ENCODE results near the gene LIX1L. TPM values are rescaled to one million over a fixed set of nuclear protein-coding genes. Genes with fewer than 3 reads are reported as not detected.
"Not testable (repeated sequence)": the region's sequence is repeated elsewhere in the genome, so short reads cannot be mapped to it uniquely, and the experiment has no call there.

Gene LIX1L
- total and polyA plus RNA-seq, 2 donors (not counting 1 experiment from before 2014, with no cell fraction given) = 14.2 to 63.3 TPM

GRCh38 chr1:145927063-145927886 is 30.5 kb downstream of the LIX1L start, which contains the start of gene RBM8A:
Gene RBM8A, minus strand, starts transcription at chr1:145927484. Its CDS starts 58 bp downstream, at chr1:145927426.
- Histone ChIP-seq H3K4me1 (ENCODE audit: control insufficient read depth, extremely low read depth, insufficient read depth, low read length) (no peaks in the 10 kb centered on the region), H3K79me2 (ENCODE audit: control insufficient read depth, insufficient read depth, low read length) (peaks cover 10% of the 10 kb centered on the region), H4K20me1 (ENCODE audit: control insufficient read depth, extremely low read depth, insufficient read depth, low read length) (no peaks in the 10 kb centered on the region), H3K4me3 (replicated peaks in 1 of 4; ENCODE audit: control extremely low read depth in 1 of 4, insufficient read depth in 1 of 4, low read depth in 3 of 4, low read length in 4 of 4) (peak within 1 kb of the TSS; percentile 72 to 98 (median 92)), H3K9ac (ENCODE audit: insufficient read depth, low read length) (peak within 1 kb of the TSS; percentile 88), H3K27me3 (ENCODE audit: control insufficient read depth, insufficient read depth, low read length) (no peaks in the 10 kb centered on the region), H3K36me3 (ENCODE audit: control insufficient read depth, insufficient read depth, low read length) (no peaks in the 10 kb centered on the region), H3K9me3 (ENCODE audit: control insufficient read depth, insufficient read depth, low read depth, low read length) (no peaks in the 10 kb centered on the region), H2AFZ (ENCODE audit: low read length) (peak within 1 kb of the TSS; percentile 45), H3K27ac (ENCODE audit: insufficient read depth, low read length) (peak within 1 kb of the TSS; percentile 97), H3K4me2 (ENCODE audit: extremely low read depth, insufficient read depth, low read length) (peak within 1 kb of the TSS; percentile 94)
- peak; percentile 98 to 99 for DNase-seq (ENCODE audit: low read depth in 2 of 2)
- TF ChIP-seq CTCF (conservative IDR thresholded peaks at IDR 0.05 in 1 of 2, IDR thresholded peaks at IDR 0.05 in 1 of 2; ENCODE audit: low read depth in 1 of 2, low read length in 2 of 2) (peak; percentile 65 to 71), EZH2 (IDR thresholded peaks at IDR 0.05; ENCODE audit: low read length, missing control alignments) (no peak)

GRCh38 chr1:145926686-145927062 is 31.1 kb downstream of the LIX1L start:
- TF ChIP-seq CTCF (conservative IDR thresholded peaks at IDR 0.05 in 1 of 2, IDR thresholded peaks at IDR 0.05 in 1 of 2; ENCODE audit: low read depth in 1 of 2, low read length in 2 of 2) (no peak), EZH2 (IDR thresholded peaks at IDR 0.05; ENCODE audit: low read length, missing control alignments) (no peak)
- peak in 1 of 2 donors; percentile 47 for DNase-seq (ENCODE audit: low read depth in 2 of 2)
- Histone ChIP-seq H3K9ac (ENCODE audit: insufficient read depth, low read length) (peak overlapping the region; percentile 75), H3K4me3 (replicated peaks in 1 of 4; ENCODE audit: control extremely low read depth in 1 of 4, insufficient read depth in 1 of 4, low read depth in 3 of 4, low read length in 4 of 4) (peak overlapping the region; percentile 72 to 98 (median 92)), H3K79me2 (ENCODE audit: control insufficient read depth, insufficient read depth, low read length) (peaks cover 10% of the 10 kb centered on the region), H4K20me1 (ENCODE audit: control insufficient read depth, extremely low read depth, insufficient read depth, low read length) (no peaks in the 10 kb centered on the region), H3K36me3 (ENCODE audit: control insufficient read depth, insufficient read depth, low read length) (no peaks in the 10 kb centered on the region), H3K27ac (ENCODE audit: insufficient read depth, low read length) (peak overlapping the region; percentile 97), H3K4me1 (ENCODE audit: control insufficient read depth, extremely low read depth, insufficient read depth, low read length) (no peaks in the 10 kb centered on the region), H3K27me3 (ENCODE audit: control insufficient read depth, insufficient read depth, low read length) (no peaks in the 10 kb centered on the region), H3K4me2 (ENCODE audit: extremely low read depth, insufficient read depth, low read length) (peak overlapping the region; percentile 94), H2AFZ (ENCODE audit: low read length) (no peak overlapping the region), H3K9me3 (ENCODE audit: control insufficient read depth, insufficient read depth, low read depth, low read length) (no peaks in the 10 kb centered on the region)

DNA sequence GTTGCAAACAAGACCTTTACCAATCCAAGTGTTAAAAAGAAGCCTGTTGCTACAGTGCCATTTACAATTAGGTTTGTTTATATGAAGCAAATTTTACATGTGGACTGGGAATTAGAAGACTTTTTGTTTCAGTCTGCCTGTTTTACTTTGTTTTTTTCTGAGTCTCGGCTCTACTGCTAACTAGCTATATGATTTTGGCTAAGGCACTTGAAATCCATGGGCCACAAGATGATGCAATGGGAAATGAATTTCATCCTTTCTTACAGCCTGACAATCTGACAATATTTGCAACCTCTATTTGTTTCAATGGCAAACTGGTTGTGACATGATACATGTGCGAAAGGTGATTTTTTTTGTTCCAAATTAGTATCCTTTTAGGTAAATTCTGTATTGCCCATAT is 35.6 kb downstream of the LIX1L start:
- no peaks in the 10 kb centered on the region for H3K36me3 ChIP-seq (ENCODE audit: control insufficient read depth, insufficient read depth, low read length)
- no peak overlapping the region for H3K9ac ChIP-seq (ENCODE audit: insufficient read depth, low read length)
- H4K20me1 ChIP-seq (ENCODE audit: control insufficient read depth, extremely low read depth, insufficient read depth, low read length) = no peaks in the 10 kb centered on the region
- peaks cover 4% of the 10 kb centered on the region for H3K4me1 ChIP-seq (ENCODE audit: control insufficient read depth, extremely low read depth, insufficient read depth, low read length)
- H3K9me3 ChIP-seq (ENCODE audit: control insufficient read depth, insufficient read depth, low read depth, low read length) = no peaks in the 10 kb centered on the region
- H2AFZ ChIP-seq (ENCODE audit: low read length) = no peak overlapping the region
- no peak overlapping the region for H3K4me3 ChIP-seq (replicated peaks in 1 of 4; ENCODE audit: control extremely low read depth in 1 of 4, insufficient read depth in 1 of 4, low read depth in 3 of 4, low read length in 4 of 4)
- no peak overlapping the region for H3K4me2 ChIP-seq (ENCODE audit: extremely low read depth, insufficient read depth, low read length)
- H3K27me3 ChIP-seq (ENCODE audit: control insufficient read depth, insufficient read depth, low read length) = no peaks in the 10 kb centered on the region
- H3K27ac ChIP-seq (ENCODE audit: insufficient read depth, low read length) = no peak overlapping the region
- peaks cover 20% of the 10 kb centered on the region for H3K79me2 ChIP-seq (ENCODE audit: control insufficient read depth, insufficient read depth, low read length)
- peak in 1 of 2 donors; percentile 44 for DNase-seq (ENCODE audit: low read depth in 2 of 2)
- no peak for TF ChIP-seq CTCF (conservative IDR thresholded peaks at IDR 0.05 in 1 of 2, IDR thresholded peaks at IDR 0.05 in 1 of 2; ENCODE audit: low read depth in 1 of 2, low read length in 2 of 2)
- TF ChIP-seq EZH2 (IDR thresholded peaks at IDR 0.05; ENCODE audit: low read length, missing control alignments) = no peak

DNA sequence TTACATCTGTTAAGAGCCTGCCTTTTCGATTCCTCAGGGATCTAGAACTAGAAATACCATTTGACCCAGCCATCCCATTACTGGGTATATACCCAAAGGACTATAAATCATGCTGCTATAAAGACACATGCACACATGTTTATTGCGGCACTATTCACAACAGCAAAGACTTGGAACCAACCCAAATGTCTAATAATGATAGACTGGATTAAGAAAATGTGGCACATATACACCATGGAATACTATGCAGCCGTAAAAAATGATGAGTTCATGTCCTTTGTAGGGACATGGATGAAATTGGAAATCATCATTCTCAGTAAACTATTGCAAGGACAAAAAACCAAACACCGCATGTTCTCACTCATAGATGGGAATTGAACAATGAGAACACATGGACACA is 37.5 kb downstream of the LIX1L start:
- H4K20me1 ChIP-seq (ENCODE audit: control insufficient read depth, extremely low read depth, insufficient read depth, low read length); H3K4me3 ChIP-seq (replicated peaks in 1 of 4; ENCODE audit: control extremely low read depth in 1 of 4, insufficient read depth in 1 of 4, low read depth in 3 of 4, low read length in 4 of 4); H3K27ac ChIP-seq (ENCODE audit: insufficient read depth, low read length); H3K4me1 ChIP-seq (ENCODE audit: control insufficient read depth, extremely low read depth, insufficient read depth, low read length); DNase-seq (ENCODE audit: low read depth in 2 of 2); H3K9ac ChIP-seq (ENCODE audit: insufficient read depth, low read length); H3K9me3 ChIP-seq (ENCODE audit: control insufficient read depth, insufficient read depth, low read depth, low read length); H3K27me3 ChIP-seq (ENCODE audit: control insufficient read depth, insufficient read depth, low read length); H2AFZ ChIP-seq (ENCODE audit: low read length); H3K79me2 ChIP-seq (ENCODE audit: control insufficient read depth, insufficient read depth, low read length); H3K36me3 ChIP-seq (ENCODE audit: control insufficient read depth, insufficient read depth, low read length): not testable (repeated sequence)
- H3K4me2 ChIP-seq (ENCODE audit: extremely low read depth, insufficient read depth, low read length) = peak overlapping the region; percentile 35
